Keratinocyte (primary cell): Measurements from ENCODE around the gene HDAC9. TPM values are rescaled to one million over a fixed set of nuclear protein-coding genes. Genes with fewer than 3 reads are reported as not detected.

ENCODE experiments used
- DNase-seq: peaks from one replicate; pipeline ENCODE4 v3.0.0-alpha.2; 2011; ENCODE audit warnings: low read depth, missing footprints, low spot score
- FAIRE-seq: peaks from 2 replicates; lab custom pipeline; 2011; peaks lifted over from hg19 to GRCh38; lab: Jason Lieb, UNC
- H2AFZ ChIP-seq: 2 replicates; pipeline ENCODE4 v1.6.0; 2012; ENCODE audit warnings: low read length, control low read depth, inconsistent platforms; ENCODE audit not compliant: control insufficient read depth
- H3K27ac ChIP-seq: 2 replicates; pipeline ENCODE4 v1.5.1; 2011; ENCODE audit warnings: low read length; ENCODE audit not compliant: control insufficient read depth, insufficient read depth
- H3K27me3 ChIP-seq: 3 replicates; pipeline ENCODE4 v1.6.0; 2011; ENCODE audit warnings: low read length; ENCODE audit not compliant: control insufficient read depth, insufficient read depth; ENCODE audit errors: extremely low read depth
- H3K36me3 ChIP-seq, 2 experiments: 2 replicates in 1 of 2; 3 replicates in 1 of 2; pipeline ENCODE4 v1.5.1; 2011; ENCODE audit warnings: low read length in 2 of 2, mild to moderate bottlenecking in 1 of 2; ENCODE audit not compliant: control insufficient read depth in 2 of 2, insufficient read depth in 2 of 2; ENCODE audit errors: extremely low read depth in 1 of 2
- H3K4me1 ChIP-seq: 3 replicates; pipeline ENCODE4 v1.5.1; 2011; ENCODE audit warnings: low read length; ENCODE audit not compliant: control insufficient read depth, insufficient read depth; ENCODE audit errors: extremely low read depth
- H3K4me2 ChIP-seq: 3 replicates; pipeline ENCODE4 v1.6.0; 2011; ENCODE audit warnings: low read depth, low read length; ENCODE audit not compliant: control insufficient read depth, insufficient read depth; ENCODE audit errors: extremely low read depth
- H3K4me3 ChIP-seq, 3 experiments: fragments of 200-600 bp in 1 of 3; sonication (generic) in 1 of 3; 2 replicates in 2 of 3; 3 replicates in 1 of 3; pipeline ENCODE4 v1.5.1; 2011 to 2016; ENCODE audit warnings: low read length in 3 of 3, mild to moderate bottlenecking in 3 of 3, control low read depth in 2 of 3, inconsistent platforms in 1 of 3, low read depth in 1 of 3, mixed read lengths in 1 of 3, mixed run types in 1 of 3, moderate library complexity in 1 of 3; ENCODE audit not compliant: control insufficient read depth in 2 of 3, insufficient read depth in 2 of 3; ENCODE audit errors: extremely low read depth in 1 of 3
- H3K79me2 ChIP-seq: 2 replicates; pipeline ENCODE4 v1.6.0; 2012; ENCODE audit warnings: low read length; ENCODE audit not compliant: control insufficient read depth, insufficient read depth
- H3K9ac ChIP-seq: 3 replicates; pipeline ENCODE4 v1.6.0; 2011; ENCODE audit warnings: low read length; ENCODE audit not compliant: control insufficient read depth, insufficient read depth; ENCODE audit errors: extremely low read depth
- H3K9me1 ChIP-seq: 3 replicates; pipeline ENCODE4 v1.6.0; 2011; ENCODE audit warnings: low read length; ENCODE audit not compliant: control insufficient read depth, insufficient read depth; ENCODE audit errors: extremely low read depth
- H3K9me3 ChIP-seq: 2 replicates; pipeline ENCODE4 v1.5.1; 2012; ENCODE audit warnings: low read depth, low read length; ENCODE audit not compliant: control insufficient read depth
- H4K20me1 ChIP-seq: 3 replicates; pipeline ENCODE4 v1.6.0; 2011; ENCODE audit warnings: low read length; ENCODE audit not compliant: control insufficient read depth, insufficient read depth; ENCODE audit errors: extremely low read depth
- CTCF ChIP-seq, 3 experiments: IDR thresholded peaks in 1 of 3; conservative IDR thresholded peaks in 1 of 3; optimal IDR thresholded peaks in 1 of 3; 2 replicates in 2 of 3; 3 replicates in 1 of 3; pipeline versions ENCODE3 to v1.5.1; 2011; ENCODE audit warnings: low read length in 3 of 3, mild to moderate bottlenecking in 3 of 3, moderate library complexity in 2 of 3, control low read depth in 1 of 3, inconsistent platforms in 1 of 3; ENCODE audit not compliant: insufficient read depth in 2 of 3; ENCODE audit errors: extremely low read depth in 1 of 3
- EZH2 ChIP-seq: IDR thresholded peaks from one replicate; pipeline ENCODE4 v1.6.1; 2012; ENCODE audit warnings: inconsistent platforms, mild to moderate bottlenecking, low read length, moderate library complexity
- dilution Hi-C: fragments of 300-500 bp; cut with MboI; formaldehyde crosslinking; loops from one replicate; pipeline ENCODE4 v1.7.0; 2020; ENCODE audit warnings: low sequenced_read_pairs; ENCODE audit not compliant: extremely low pct_ligation_motif_present
- polyA plus RNA-seq, 5 experiments: library from polyadenylated mRNA; depleted of rRNA in 3 of 5; stranded (reverse) in 3 of 5; stranded (forward) in 1 of 5; unstranded in 1 of 5; fragments of >200 nt; gene quantifications; 1 replicate in 1 of 5; 2 replicates in 3 of 5; 3 replicates in 1 of 5; pipeline versions ENCODE4 v1.2.1 to v1.2.3, GENCODE V29; 2011 to 2012; ENCODE audit warnings: missing spikeins in 2 of 5, low read depth in 1 of 5, low replicate concordance in 1 of 5

Gene HDAC9
- polyA plus RNA-seq, 1 donor (not counting 4 experiments of a cell fraction or from before 2014, with no cell fraction given), result 24.6 TPM

DNA sequence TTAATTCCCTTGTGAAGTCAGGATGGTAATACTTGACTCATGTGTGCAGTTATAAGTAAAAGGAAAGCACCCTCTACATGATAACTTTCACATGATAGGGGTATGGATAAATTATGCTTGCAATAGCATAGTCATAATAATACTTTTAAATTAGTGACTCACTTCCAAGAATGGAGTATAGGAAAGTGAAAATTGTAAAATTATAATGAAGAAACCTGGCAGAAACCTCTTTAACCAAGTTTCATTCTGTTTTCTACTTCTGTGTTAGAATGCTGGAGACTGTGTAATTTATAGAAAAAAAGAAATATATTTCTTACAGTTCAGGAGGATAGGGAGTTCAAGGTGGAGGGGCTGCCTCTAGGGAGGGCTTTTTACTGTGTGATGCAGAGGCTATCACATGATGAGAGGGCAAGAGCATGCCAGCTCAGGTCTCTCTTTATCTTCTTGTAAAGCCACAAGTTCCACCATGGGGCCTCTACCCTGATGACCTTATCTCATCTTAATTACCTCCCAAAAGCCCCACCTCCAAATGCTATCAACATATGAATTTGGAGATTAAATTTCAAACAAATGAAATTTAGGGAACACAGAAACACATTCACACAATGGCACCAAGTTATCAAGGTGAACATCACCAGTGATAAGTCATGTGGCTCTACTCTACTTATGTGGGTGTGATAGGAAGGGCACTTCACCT lies 43.2 kb downstream of the HDAC9 start:
- Histone ChIP-seq H3K4me2 (no peak overlapping the region), H3K9me1 (no peaks in the 10 kb centered on the region), H3K9ac (no peak overlapping the region), H3K9me3 (no peaks in the 10 kb centered on the region), H3K79me2 (peaks cover 15% of the 10 kb centered on the region), H3K4me3 (no peak overlapping the region), H3K27ac (no peak overlapping the region), H4K20me1 (no peaks in the 10 kb centered on the region), H3K36me3 (peaks cover 2 to 6% of the 10 kb centered on the region in 2 experiments), H2AFZ (no peak overlapping the region), H3K27me3 (no peaks in the 10 kb centered on the region), H3K4me1 (no peaks in the 10 kb centered on the region)
- dilution Hi-C loops, result no loop called here
- DNase-seq (no peak), FAIRE-seq (no peak)
- TF ChIP-seq EZH2, result no peak

DNA sequence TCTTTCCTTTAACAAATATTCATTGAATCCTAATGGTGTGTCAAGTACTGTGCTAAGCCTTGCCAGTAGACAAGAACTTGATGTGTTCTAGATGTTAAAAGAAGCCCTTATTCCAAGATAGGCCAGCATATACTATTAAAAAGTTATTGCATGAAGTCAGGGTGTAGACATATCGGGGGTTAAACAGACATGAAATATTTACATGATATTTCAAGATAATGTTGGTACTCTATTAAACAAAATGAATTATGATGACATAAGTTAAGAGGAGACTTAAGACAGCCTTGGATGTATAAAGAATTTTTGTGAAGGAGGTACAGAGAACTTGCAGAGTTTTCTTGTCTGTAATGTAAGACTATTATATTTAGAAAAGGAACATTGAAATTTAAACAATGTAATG lies 44.8 kb downstream of the HDAC9 start:
- DNase-seq (no peak), FAIRE-seq (no peak)
- Histone ChIP-seq H2AFZ (no peak overlapping the region), H3K27me3 (no peaks in the 10 kb centered on the region), H3K27ac (no peak overlapping the region), H3K4me2 (no peak overlapping the region), H3K9ac (no peak overlapping the region), H3K36me3 (peaks cover 7 to 10% of the 10 kb centered on the region in 2 experiments), H3K9me3 (no peaks in the 10 kb centered on the region), H4K20me1 (no peaks in the 10 kb centered on the region), H3K4me1 (no peaks in the 10 kb centered on the region), H3K4me3 (no peak overlapping the region), H3K9me1 (no peaks in the 10 kb centered on the region), H3K79me2 (peaks cover 18% of the 10 kb centered on the region)
- dilution Hi-C loops, result no loop called here
- TF ChIP-seq EZH2 (no peak), CTCF (optimal IDR thresholded peaks at IDR 0.05 in 1 of 3, IDR thresholded peaks at IDR 0.05 in 1 of 3, conservative IDR thresholded peaks at IDR 0.05 in 1 of 3; ENCODE audit: extremely low read depth in 1 of 3, insufficient read depth in 2 of 3, low read length in 3 of 3) (no peak)
